ENCODE data around the gene WWC2. TPM values are rescaled to one million over a fixed set of nuclear protein-coding genes. Genes with fewer than 3 reads are reported as not detected.
A peak's percentile ranks its signal among the peaks of the same experiment; 100 is the strongest.

WWC2 gene
- total and polyA plus RNA-seq, 2 donors (not counting 3 experiments of a cell fraction or from before 2014, with no cell fraction given) = 12.9 to 52.2 TPM

DNA sequence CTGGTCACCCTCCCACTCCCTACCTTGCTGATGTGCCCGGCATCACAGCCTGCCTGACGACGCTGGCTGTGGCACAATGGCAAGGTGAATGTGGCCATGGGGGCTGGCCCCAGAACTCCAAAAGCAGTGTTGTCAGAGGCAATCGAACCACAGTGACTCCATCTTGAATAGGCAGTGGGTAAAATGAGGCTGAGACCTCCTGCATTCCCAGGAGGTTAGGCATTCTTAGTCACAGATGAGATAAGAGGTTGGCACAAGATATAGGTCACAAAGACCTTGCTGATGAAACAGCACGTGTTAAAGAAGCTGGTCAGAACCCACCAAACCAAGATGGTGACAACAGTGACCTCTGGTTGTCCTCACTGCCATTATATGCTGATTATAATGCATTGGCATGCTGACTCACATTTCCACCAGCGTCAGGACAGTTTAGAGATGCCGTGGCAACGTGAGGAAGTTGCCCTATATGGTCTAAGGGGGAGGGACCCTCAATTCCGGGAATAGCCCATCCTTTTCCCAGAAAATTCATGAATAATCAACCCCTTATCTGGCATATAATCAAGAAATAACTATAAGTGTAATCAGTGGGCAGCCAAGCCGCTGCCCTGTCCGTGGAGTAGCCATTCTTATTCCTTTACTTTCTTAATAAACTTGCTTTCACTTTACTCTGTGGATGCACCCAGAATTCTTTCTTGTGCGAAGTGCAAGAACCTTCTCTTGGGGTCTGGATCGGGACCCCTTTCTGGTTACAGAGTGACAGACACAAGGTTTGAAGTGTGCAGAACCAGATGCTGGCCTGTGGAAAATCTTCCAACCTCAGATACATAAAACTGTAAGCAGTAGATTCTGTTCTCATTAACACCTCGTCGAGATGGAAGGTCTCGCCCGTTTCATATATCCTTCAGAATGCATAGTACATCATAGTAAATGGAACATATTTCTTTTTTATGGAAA lies 249.9 kb downstream of the WWC2 start:
- intact Hi-C loops (cut with micrococcal nuclease) (loop anchor here (1.0 kb wide), 1 partner anchor 14 kb away; no protein-coding TSS in a partner anchor), dilution Hi-C loops (cut with MboI; ENCODE audit: extremely low pct_ligation_motif_present, low sequenced_read_pairs) (no loop called here)
- Histone ChIP-seq H3K4me2 (ENCODE audit: insufficient read depth, low read length) (peak overlapping the region; percentile 6), H3K9ac (replicated peaks; ENCODE audit: extremely low read depth, insufficient read depth, low read length) (no peak overlapping the region), H2AFZ (ENCODE audit: low read depth, low read length) (no peak overlapping the region), H3K79me2 (ENCODE audit: control insufficient read depth, insufficient read depth, low read length) (no peaks in the 10 kb centered on the region), H3K9me3 (replicated peaks; ENCODE audit: control insufficient read depth, insufficient read depth, low read length) (no peaks in the 10 kb centered on the region), H3K4me1 (ENCODE audit: control insufficient read depth, extremely low read depth, insufficient read depth, low read length) (peaks cover 10% of the 10 kb centered on the region), H3K9me1 (replicated peaks; ENCODE audit: control insufficient read depth, extremely low read depth, insufficient read depth, low read length) (no peaks in the 10 kb centered on the region), H3K27me3 (ENCODE audit: control insufficient read depth in 2 of 2, insufficient read depth in 2 of 2, low read length in 2 of 2) (no peaks in the 10 kb centered on the region), H4K20me1 (replicated peaks; ENCODE audit: control insufficient read depth, extremely low read depth, insufficient read depth, low read length) (no peaks in the 10 kb centered on the region), H3K4me3 (replicated peaks in 1 of 3; ENCODE audit: insufficient read depth in 1 of 3, low read depth in 1 of 3, low read length in 3 of 3) (no peak overlapping the region), H3K27ac (ENCODE audit: insufficient read depth, low read depth, low read length) (peak overlapping the region; percentile 44), H3K36me3 (ENCODE audit: control insufficient read depth in 2 of 2, extremely low read depth in 1 of 2, insufficient read depth in 2 of 2, low read length in 2 of 2) (no peaks in the 10 kb centered on the region)
- TF ChIP-seq POLR2A (IDR thresholded peaks at IDR 0.05; ENCODE audit: low read depth, low read length) = no peak
- peak; percentile 70 for TF ChIP-seq FOS (IDR thresholded peaks at IDR 0.05; ENCODE audit: borderline replicate concordance, insufficient read depth, low read length)
- TF ChIP-seq JUN (IDR thresholded peaks at IDR 0.05; ENCODE audit: borderline replicate concordance, insufficient read depth, insufficient read length, low read depth) = peak; percentile 80
- peak; percentile 83 for TF ChIP-seq GATA2 (IDR thresholded peaks at IDR 0.05; ENCODE audit: insufficient read depth, insufficient read length, low read depth, low read length)
- TSS peak; percentile 98 for BruUV-seq (replicated peaks)
- DNase-seq (ENCODE audit: low read depth, low spot score) = peak; percentile 76
- POLR2A ChIA-PET = no interaction called here
- FAIRE-seq = peak; percentile 97
- CTCF ChIA-PET = no interaction called here

DNA sequence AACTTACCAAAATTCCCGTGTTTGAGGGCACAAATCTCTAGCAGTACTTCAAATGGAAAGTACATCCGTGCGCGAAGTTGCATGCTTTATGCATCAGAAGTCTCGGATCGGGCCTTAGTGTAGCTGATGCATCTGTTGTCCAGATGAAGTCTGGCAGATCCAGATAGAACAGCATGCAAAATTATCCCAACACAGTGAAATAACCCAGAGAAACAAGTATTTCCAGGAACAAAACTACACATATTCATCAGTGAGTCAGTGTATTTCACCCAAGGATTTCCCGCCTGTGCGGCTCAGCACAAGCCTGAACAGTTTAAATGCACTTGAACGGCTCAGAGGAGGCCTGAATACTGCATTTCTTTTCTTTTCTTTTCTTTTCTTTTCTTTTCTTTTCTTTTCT lies 250.6 kb downstream of the WWC2 start:
- Histone ChIP-seq H4K20me1 (replicated peaks; ENCODE audit: control insufficient read depth, extremely low read depth, insufficient read depth, low read length) (no peaks in the 10 kb centered on the region), H3K27ac (ENCODE audit: insufficient read depth, low read depth, low read length) (no peak overlapping the region), H2AFZ (ENCODE audit: low read depth, low read length) (no peak overlapping the region), H3K79me2 (ENCODE audit: control insufficient read depth, insufficient read depth, low read length) (no peaks in the 10 kb centered on the region), H3K27me3 (ENCODE audit: control insufficient read depth in 2 of 2, insufficient read depth in 2 of 2, low read length in 2 of 2) (no peaks in the 10 kb centered on the region), H3K4me3 (replicated peaks in 1 of 3; ENCODE audit: insufficient read depth in 1 of 3, low read depth in 1 of 3, low read length in 3 of 3) (no peak overlapping the region), H3K9me3 (replicated peaks; ENCODE audit: control insufficient read depth, insufficient read depth, low read length) (no peaks in the 10 kb centered on the region), H3K4me2 (ENCODE audit: insufficient read depth, low read length) (no peak overlapping the region), H3K36me3 (ENCODE audit: control insufficient read depth in 2 of 2, extremely low read depth in 1 of 2, insufficient read depth in 2 of 2, low read length in 2 of 2) (no peaks in the 10 kb centered on the region), H3K9me1 (replicated peaks; ENCODE audit: control insufficient read depth, extremely low read depth, insufficient read depth, low read length) (no peaks in the 10 kb centered on the region), H3K4me1 (ENCODE audit: control insufficient read depth, extremely low read depth, insufficient read depth, low read length) (peaks cover 10% of the 10 kb centered on the region), H3K9ac (replicated peaks; ENCODE audit: extremely low read depth, insufficient read depth, low read length) (no peak overlapping the region)
- no peak for TF ChIP-seq FOS (IDR thresholded peaks at IDR 0.05; ENCODE audit: borderline replicate concordance, insufficient read depth, low read length)
- TF ChIP-seq POLR2A (IDR thresholded peaks at IDR 0.05; ENCODE audit: low read depth, low read length) = no peak
- TF ChIP-seq GATA2 (IDR thresholded peaks at IDR 0.05; ENCODE audit: insufficient read depth, insufficient read length, low read depth, low read length) = no peak
- TF ChIP-seq MYC (IDR thresholded peaks at IDR 0.05; ENCODE audit: low read depth, low read length) = no peak
- ChIA-PET POLR2A (no interaction called here), CTCF (no interaction called here)
- intact Hi-C loops (cut with micrococcal nuclease) = loop anchor here (1.0 kb wide), 1 partner anchor 14 kb away; no protein-coding TSS in a partner anchor
- dilution Hi-C loops (cut with MboI; ENCODE audit: extremely low pct_ligation_motif_present, low sequenced_read_pairs) = no loop called here
- no peak for DNase-seq (ENCODE audit: low read depth, low spot score)
- BruUV-seq (replicated peaks) = no TSS peak
- peak; percentile 26 for FAIRE-seq

All from endothelial cell of umbilical vein (primary cell).